ENCODE data around the gene TSPEAR.
A peak's percentile ranks its signal among the peaks of the same experiment; 100 is the strongest.

The TSPEAR gene

DNA sequence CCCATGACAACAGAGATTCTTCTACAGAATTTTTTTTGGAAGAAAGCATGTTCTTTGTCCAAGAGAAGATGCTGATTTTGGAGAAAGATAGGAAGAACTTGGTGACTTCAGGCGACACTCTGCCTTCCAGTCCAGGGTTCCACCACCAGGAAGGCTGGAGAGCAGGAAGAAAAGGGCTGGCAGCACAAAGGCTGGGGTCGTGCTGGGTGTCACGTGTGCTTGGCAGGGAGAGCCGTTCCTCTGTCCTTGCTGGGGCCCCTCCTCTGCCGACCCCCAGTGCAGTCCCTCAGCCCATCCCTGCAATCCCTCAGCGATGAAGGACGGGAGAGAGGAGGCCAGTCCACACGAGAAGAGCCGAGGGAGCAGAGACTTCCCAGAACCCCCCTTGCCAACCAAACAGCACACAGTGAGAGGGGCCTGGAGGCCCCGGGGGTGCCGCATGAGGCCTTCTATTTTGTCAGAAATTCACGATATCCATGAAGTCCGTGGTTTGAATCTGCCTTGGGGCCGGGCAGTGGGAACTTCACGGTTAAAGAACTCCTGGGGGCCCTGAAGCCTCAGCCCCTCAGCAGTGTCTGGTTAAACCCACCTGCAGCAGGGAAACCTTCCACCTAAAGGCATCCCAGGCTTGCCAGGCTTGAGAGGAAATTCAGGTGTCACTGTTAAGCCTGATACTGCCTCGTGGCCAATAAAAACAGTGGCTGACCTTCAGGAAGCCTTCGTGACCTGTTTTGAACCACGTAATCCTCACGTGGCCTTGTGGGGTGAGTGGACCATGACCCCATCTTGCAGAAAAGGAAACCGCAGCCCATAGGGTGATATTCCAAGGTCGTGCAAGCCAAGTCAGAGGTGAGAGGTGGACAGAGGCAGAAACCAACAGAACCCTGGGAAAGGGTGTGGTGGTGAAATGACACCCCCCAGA lies 11.0 kb downstream of the TSPEAR start:
- TF ChIP-seq BACH2 (CRISPR knock-in tag; IDR thresholded peaks at IDR 0.05; ENCODE audit: borderline replicate concordance), result no peak
- TF ChIP-seq TOX (CRISPR knock-in tag; IDR thresholded peaks at IDR 0.05; ENCODE audit: borderline replicate concordance), result no peak
- no peak for TF ChIP-seq GLIS3 (CRISPR knock-in tag; IDR thresholded peaks at IDR 0.05)
- TF ChIP-seq, protein P1, sequence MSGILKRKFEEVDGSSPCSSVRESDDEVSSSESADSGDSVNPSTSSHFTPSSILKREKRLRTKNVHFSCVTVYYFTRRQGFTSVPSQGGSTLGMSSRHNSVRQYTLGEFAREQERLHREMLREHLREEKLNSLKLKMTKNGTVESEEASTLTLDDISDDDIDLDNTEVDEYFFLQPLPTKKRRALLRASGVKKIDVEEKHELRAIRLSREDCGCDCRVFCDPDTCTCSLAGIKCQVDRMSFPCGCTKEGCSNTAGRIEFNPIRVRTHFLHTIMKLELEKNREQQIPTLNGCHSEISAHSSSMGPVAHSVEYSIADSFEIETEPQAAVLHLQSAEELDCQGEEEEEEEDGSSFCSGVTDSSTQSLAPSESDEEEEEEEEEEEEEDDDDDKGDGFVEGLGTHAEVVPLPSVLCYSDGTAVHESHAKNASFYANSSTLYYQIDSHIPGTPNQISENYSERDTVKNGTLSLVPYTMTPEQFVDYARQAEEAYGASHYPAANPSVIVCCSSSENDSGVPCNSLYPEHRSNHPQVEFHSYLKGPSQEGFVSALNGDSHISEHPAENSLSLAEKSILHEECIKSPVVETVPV (CRISPR knock-in tag; IDR thresholded peaks at IDR 0.05), result no peak
- no peak for TF ChIP-seq ZNF70 (CRISPR knock-in tag; IDR thresholded peaks at IDR 0.05)
- TF ChIP-seq CSDC2 (CRISPR knock-in tag; IDR thresholded peaks at IDR 0.05), result no peak
- TF ChIP-seq ISL1 (CRISPR knock-in tag; IDR thresholded peaks at IDR 0.05), result no peak
- no peak for TF ChIP-seq RARB (CRISPR knock-in tag; IDR thresholded peaks at IDR 0.05)
- TF ChIP-seq ZFP3 (CRISPR knock-in tag; IDR thresholded peaks at IDR 0.05), result no peak
- TF ChIP-seq OSR1 (CRISPR knock-in tag; IDR thresholded peaks at IDR 0.05), result no peak
- no peak for TF ChIP-seq ZC3H10 (CRISPR knock-in tag; IDR thresholded peaks at IDR 0.05)
- TF ChIP-seq, protein P2, sequence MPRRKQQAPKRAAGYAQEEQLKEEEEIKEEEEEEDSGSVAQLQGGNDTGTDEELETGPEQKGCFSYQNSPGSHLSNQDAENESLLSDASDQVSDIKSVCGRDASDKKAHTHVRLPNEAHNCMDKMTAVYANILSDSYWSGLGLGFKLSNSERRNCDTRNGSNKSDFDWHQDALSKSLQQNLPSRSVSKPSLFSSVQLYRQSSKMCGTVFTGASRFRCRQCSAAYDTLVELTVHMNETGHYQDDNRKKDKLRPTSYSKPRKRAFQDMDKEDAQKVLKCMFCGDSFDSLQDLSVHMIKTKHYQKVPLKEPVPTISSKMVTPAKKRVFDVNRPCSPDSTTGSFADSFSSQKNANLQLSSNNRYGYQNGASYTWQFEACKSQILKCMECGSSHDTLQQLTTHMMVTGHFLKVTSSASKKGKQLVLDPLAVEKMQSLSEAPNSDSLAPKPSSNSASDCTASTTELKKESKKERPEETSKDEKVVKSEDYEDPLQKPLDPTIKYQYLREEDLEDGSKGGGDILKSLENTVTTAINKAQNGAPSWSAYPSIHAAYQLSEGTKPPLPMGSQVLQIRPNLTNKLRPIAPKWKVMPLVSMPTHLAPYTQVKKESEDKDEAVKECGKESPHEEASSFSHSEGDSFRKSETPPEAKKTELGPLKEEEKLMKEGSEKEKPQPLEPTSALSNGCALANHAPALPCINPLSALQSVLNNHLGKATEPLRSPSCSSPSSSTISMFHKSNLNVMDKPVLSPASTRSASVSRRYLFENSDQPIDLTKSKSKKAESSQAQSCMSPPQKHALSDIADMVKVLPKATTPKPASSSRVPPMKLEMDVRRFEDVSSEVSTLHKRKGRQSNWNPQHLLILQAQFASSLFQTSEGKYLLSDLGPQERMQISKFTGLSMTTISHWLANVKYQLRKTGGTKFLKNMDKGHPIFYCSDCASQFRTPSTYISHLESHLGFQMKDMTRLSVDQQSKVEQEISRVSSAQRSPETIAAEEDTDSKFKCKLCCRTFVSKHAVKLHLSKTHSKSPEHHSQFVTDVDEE (CRISPR knock-in tag; IDR thresholded peaks at IDR 0.05), result no peak
- no peak for TF ChIP-seq ARNTL (CRISPR knock-in tag; IDR thresholded peaks at IDR 0.05; ENCODE audit: borderline replicate concordance, low read depth)
- TF ChIP-seq, protein P3, sequence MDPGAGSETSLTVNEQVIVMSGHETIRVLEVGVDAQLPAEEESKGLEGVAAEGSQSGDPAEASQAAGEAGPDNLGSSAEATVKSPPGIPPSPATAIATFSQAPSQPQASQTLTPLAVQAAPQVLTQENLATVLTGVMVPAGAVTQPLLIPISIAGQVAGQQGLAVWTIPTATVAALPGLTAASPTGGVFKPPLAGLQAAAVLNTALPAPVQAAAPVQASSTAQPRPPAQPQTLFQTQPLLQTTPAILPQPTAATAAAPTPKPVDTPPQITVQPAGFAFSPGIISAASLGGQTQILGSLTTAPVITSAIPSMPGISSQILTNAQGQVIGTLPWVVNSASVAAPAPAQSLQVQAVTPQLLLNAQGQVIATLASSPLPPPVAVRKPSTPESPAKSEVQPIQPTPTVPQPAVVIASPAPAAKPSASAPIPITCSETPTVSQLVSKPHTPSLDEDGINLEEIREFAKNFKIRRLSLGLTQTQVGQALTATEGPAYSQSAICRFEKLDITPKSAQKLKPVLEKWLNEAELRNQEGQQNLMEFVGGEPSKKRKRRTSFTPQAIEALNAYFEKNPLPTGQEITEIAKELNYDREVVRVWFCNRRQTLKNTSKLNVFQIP (CRISPR knock-in tag; IDR thresholded peaks at IDR 0.05; ENCODE audit: borderline replicate concordance, low read depth), result no peak
- no peak for TF ChIP-seq ZNF565 (CRISPR knock-in tag; conservative IDR thresholded peaks at IDR 0.05; ENCODE audit: low read depth)
- no peak for TF ChIP-seq ZFP30 (CRISPR knock-in tag; IDR thresholded peaks at IDR 0.05)
- no peak for TF ChIP-seq SNAI2 (CRISPR knock-in tag; IDR thresholded peaks at IDR 0.05)
- no peak for ATAC-seq

DNA sequence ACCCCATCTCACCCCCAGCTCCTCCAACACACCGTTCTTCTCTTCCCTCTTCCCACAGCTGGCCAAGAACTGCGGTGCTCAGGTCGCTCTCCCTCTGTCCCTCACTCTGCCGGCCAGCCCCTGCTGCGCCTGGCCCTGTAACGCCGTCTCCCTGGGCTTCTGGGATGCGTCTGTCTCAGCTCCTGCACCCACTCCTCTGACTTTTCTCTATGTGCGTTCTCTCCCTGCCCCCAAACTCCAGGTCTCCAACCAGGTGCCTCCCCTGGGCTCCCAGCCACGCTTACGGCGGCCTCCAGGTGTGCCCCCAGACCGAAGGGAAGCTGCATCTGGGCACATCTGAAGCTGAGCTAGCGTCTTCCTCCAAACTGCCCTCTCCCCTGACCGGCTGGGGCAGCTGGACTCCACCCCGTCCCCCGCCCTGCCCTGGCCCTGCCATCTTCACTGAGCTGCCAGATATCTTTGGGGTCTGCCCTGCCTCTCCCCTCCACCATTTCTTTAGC lies 11.8 kb downstream of the TSPEAR start:
- ATAC-seq, result no peak
- TF ChIP-seq SNAI2 (CRISPR knock-in tag; IDR thresholded peaks at IDR 0.05), result no peak
- TF ChIP-seq ISL1 (CRISPR knock-in tag; IDR thresholded peaks at IDR 0.05), result no peak
- TF ChIP-seq PPARA (CRISPR knock-in tag; IDR thresholded peaks at IDR 0.05; ENCODE audit: borderline replicate concordance), result no peak
- no peak for TF ChIP-seq GLIS3 (CRISPR knock-in tag; IDR thresholded peaks at IDR 0.05)
- TF ChIP-seq ESRRG (CRISPR knock-in tag; IDR thresholded peaks at IDR 0.05), result no peak
- TF ChIP-seq ZNF565 (CRISPR knock-in tag; conservative IDR thresholded peaks at IDR 0.05; ENCODE audit: low read depth), result no peak

DNA sequence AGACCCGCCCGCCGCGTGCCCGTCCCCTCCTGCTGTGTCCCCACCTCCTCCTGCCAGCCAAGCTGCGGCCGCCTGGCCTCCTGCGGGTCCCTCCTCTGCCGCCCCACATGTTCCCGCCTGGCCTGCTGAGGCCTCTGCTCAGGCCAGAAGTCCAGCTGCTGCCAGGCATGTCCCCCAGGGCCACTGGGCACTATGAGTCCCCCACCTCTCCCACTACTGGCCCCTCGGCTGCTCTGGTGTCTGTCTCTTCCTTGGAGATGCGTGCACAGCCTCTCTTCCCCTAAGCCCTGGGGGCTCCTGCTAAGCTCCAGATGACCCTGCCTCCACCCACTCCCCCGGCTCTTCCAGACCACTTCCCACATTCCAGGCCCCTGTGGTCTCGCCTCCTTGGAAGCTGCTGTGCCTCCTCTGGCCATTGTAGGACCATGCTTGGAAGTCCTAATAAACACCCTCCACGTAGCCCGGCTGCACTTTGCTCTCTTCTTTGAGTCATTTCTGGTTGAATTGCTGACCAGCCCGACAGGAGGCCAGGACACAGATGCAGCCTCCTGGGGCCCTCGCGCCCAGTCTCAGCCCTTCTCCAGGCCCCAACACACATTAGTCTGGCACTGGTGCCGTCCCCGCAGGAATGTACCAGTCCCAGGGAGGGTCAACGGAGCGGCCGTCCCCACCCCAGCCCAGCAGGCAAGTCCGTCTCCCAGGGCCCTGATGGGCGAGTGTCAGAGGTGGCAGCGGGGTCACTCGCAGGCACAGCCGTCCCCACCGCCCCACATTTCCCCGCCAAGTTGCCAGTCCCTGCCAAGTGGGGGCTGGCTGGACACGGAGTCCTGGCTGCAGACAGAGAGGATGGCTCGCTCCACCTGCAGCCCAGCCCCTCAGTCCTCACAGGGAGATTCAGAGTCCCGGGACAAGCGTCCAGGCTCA lies 13.3 kb downstream of the TSPEAR start:
- ATAC-seq, result peak; percentile 23; the same call in 2 of the 3 replicates
- TF ChIP-seq ZNF70 (CRISPR knock-in tag; IDR thresholded peaks at IDR 0.05), result no peak
- TF ChIP-seq, protein P4, sequence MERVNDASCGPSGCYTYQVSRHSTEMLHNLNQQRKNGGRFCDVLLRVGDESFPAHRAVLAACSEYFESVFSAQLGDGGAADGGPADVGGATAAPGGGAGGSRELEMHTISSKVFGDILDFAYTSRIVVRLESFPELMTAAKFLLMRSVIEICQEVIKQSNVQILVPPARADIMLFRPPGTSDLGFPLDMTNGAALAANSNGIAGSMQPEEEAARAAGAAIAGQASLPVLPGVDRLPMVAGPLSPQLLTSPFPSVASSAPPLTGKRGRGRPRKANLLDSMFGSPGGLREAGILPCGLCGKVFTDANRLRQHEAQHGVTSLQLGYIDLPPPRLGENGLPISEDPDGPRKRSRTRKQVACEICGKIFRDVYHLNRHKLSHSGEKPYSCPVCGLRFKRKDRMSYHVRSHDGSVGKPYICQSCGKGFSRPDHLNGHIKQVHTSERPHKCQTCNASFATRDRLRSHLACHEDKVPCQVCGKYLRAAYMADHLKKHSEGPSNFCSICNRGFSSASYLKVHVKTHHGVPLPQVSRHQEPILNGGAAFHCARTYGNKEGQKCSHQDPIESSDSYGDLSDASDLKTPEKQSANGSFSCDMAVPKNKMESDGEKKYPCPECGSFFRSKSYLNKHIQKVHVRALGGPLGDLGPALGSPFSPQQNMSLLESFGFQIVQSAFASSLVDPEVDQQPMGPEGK (CRISPR knock-in tag; IDR thresholded peaks at IDR 0.05; ENCODE audit: borderline replicate concordance), result no peak
- TF ChIP-seq, protein P3 (CRISPR knock-in tag; IDR thresholded peaks at IDR 0.05; ENCODE audit: borderline replicate concordance, low read depth), result no peak
- no peak for TF ChIP-seq PPARA (CRISPR knock-in tag; IDR thresholded peaks at IDR 0.05; ENCODE audit: borderline replicate concordance)
- TF ChIP-seq ZNF8 (CRISPR knock-in tag; IDR thresholded peaks at IDR 0.05), result no peak
- no peak for TF ChIP-seq ZFP30 (CRISPR knock-in tag; IDR thresholded peaks at IDR 0.05)
- TF ChIP-seq SNAI2 (CRISPR knock-in tag; IDR thresholded peaks at IDR 0.05), result no peak
- TF ChIP-seq, protein P2 (CRISPR knock-in tag; IDR thresholded peaks at IDR 0.05), result no peak

All from SK-N-SH treated with all-trans-retinoic acid at 6 μM for 48 hours (cell line).